GM12878 (cell line): ENCODE data around the gene NPL. TPM values are rescaled to one million over a fixed set of nuclear protein-coding genes. Genes with fewer than 3 reads are reported as not detected.

Experiments
- ATF7 ChIP-seq: fragments of 450-650 bp; IDR thresholded peaks from 2 replicates; pipeline ENCODE4 v1.6.1; 2016; ENCODE audit warnings: low read depth, mild to moderate bottlenecking
- EED ChIP-seq: sonication (generic); IDR thresholded peaks from 2 replicates; pipeline ENCODE4 v1.6.1; 2016; ENCODE audit warnings: antibody characterized with exemption, low read depth
- EP300 ChIP-seq, 2 experiments: fragments of 150-350 bp in 1 of 2; IDR thresholded peaks; 2 replicates each; pipeline ENCODE4 v1.6.1; 2011 to 2012; ENCODE audit warnings: low read depth in 2 of 2, low read length in 2 of 2, borderline replicate concordance in 1 of 2, improper control_type of control experiment in 1 of 2, inconsistent platforms in 1 of 2; ENCODE audit not compliant: control insufficient read depth in 1 of 2
- MTA3 ChIP-seq: IDR thresholded peaks from 2 replicates; pipeline ENCODE4 v1.6.1; 2012; ENCODE audit warnings: low read length, inconsistent platforms, borderline replicate concordance
- NFYB ChIP-seq: IDR thresholded peaks from 2 replicates; pipeline ENCODE4 v1.6.1; 2011; ENCODE audit warnings: low read depth, mild to moderate bottlenecking, low read length, improper control_type of control experiment, moderate library complexity; ENCODE audit not compliant: insufficient read depth
- PRDM15 ChIP-seq: fragments of 450-650 bp; formaldehyde crosslinking; IDR thresholded peaks from 2 replicates; pipeline ENCODE4 v1.4.0; 2020; ENCODE audit warnings: mild to moderate bottlenecking, moderate library complexity
- REST ChIP-seq: IDR thresholded peaks from 2 replicates; pipeline ENCODE4 v1.6.1; 2012; ENCODE audit warnings: mild to moderate bottlenecking, low read depth, low read length
- RUNX3 ChIP-seq: IDR thresholded peaks from 2 replicates; pipeline ENCODE4 v1.6.1; 2012; ENCODE audit warnings: low read length, inconsistent platforms
- ZBED1 ChIP-seq: IDR thresholded peaks from 2 replicates; pipeline ENCODE4 v1.6.1; 2016; ENCODE audit warnings: borderline replicate concordance
- polyA plus RNA-seq, 11 experiments: library from polyadenylated mRNA; depleted of rRNA in 4 of 11; unstranded in 6 of 11; stranded (reverse) in 5 of 11; fragments of >200 nt; fragmentation: Nextera tagmentation in 4 of 11; fragmentation: Illumina TruSeq in 1 of 11; extraction: Ambion mirVana in 4 of 11; extraction: Trizol in 1 of 11; gene quantifications; 1 replicate in 1 of 11; 2 replicates in 10 of 11; pipeline versions ENCODE4 v1.2.1 to v1.2.3, GENCODE V29; 2011 to 2016; ENCODE audit warnings: inconsistent platforms in 2 of 11, missing spikeins in 2 of 11, low read depth in 1 of 11
- total RNA-seq, 4 experiments: library from RNA; depleted of rRNA in 3 of 4; stranded (reverse); fragments of >200 nt in 3 of 4; fragmentation: Illumina TruSeq in 1 of 4; extraction: Trizol in 1 of 4; gene quantifications; 2 replicates each; pipeline versions ENCODE4 v1.2.1 to v1.2.3, GENCODE V29; 2013 to 2021
- TF ChIP-seq, protein P1 (sequence below): fragments of 150-350 bp; IDR thresholded peaks from 2 replicates; pipeline ENCODE4 v1.6.1; 2016; ENCODE audit warnings: low read depth, low read length
- TF ChIP-seq, protein P2 (sequence below): fragments of 150-350 bp; IDR thresholded peaks from 2 replicates; pipeline ENCODE4 v1.6.1; 2014; ENCODE audit warnings: mild to moderate bottlenecking, low read depth, low read length

NPL gene
- total and polyA plus RNA-seq, 10 of the 15 experiments (the other 5 are each of a cell fraction or from before 2014, with no cell fraction given): 5.3 to 19.2 (median 10.0) TPM

DNA sequence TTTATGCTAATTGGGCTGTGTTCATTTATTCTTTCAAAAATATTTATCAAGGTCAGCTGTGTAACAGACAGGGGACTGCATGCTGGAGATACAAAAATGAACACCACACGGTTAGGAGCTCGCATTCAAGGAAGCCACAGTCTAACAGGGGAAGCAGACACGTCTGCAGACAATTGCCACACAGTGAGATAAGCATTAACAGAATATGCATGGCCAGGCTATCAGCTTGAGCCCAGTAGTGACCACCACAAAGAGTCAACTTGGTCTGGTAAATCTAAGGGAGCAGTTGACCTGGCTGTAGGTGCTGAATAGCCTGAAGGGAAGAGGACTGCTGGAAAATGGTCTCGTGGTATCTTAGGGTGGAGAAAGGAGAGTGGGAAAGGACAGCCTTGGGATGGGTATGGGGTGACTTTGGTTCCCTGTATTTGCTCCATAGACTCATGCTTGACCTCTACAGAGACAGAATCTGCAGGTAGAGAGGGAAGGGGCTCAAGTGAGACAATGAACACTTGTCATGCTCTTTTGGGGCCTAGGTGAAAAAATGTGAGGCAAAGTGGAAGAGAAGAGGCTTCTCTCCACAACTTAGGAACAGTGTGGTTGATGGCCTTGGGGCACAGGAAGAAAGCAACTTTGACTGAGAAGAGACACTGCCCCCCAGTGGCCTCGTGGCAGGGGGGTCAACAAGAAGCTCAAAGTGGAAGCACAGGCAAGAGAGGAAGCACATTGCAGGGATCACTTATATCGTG is 7.6 kb upstream of the NPL start (continued):
- no peak for TF ChIP-seq PRDM15 (CRISPR knock-in tag)
- TF ChIP-seq ATF7: no peak
- TF ChIP-seq, protein P1, sequence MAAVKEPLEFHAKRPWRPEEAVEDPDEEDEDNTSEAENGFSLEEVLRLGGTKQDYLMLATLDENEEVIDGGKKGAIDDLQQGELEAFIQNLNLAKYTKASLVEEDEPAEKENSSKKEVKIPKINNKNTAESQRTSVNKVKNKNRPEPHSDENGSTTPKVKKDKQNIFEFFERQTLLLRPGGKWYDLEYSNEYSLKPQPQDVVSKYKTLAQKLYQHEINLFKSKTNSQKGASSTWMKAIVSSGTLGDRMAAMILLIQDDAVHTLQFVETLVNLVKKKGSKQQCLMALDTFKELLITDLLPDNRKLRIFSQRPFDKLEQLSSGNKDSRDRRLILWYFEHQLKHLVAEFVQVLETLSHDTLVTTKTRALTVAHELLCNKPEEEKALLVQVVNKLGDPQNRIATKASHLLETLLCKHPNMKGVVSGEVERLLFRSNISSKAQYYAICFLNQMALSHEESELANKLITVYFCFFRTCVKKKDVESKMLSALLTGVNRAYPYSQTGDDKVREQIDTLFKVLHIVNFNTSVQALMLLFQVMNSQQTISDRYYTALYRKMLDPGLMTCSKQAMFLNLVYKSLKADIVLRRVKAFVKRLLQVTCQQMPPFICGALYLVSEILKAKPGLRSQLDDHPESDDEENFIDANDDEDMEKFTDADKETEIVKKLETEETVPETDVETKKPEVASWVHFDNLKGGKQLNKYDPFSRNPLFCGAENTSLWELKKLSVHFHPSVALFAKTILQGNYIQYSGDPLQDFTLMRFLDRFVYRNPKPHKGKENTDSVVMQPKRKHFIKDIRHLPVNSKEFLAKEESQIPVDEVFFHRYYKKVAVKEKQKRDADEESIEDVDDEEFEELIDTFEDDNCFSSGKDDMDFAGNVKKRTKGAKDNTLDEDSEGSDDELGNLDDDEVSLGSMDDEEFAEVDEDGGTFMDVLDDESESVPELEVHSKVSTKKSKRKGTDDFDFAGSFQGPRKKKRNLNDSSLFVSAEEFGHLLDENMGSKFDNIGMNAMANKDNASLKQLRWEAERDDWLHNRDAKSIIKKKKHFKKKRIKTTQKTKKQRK: no peak
- peak; percentile 69 for TF ChIP-seq RUNX3
- TF ChIP-seq, protein P2, sequence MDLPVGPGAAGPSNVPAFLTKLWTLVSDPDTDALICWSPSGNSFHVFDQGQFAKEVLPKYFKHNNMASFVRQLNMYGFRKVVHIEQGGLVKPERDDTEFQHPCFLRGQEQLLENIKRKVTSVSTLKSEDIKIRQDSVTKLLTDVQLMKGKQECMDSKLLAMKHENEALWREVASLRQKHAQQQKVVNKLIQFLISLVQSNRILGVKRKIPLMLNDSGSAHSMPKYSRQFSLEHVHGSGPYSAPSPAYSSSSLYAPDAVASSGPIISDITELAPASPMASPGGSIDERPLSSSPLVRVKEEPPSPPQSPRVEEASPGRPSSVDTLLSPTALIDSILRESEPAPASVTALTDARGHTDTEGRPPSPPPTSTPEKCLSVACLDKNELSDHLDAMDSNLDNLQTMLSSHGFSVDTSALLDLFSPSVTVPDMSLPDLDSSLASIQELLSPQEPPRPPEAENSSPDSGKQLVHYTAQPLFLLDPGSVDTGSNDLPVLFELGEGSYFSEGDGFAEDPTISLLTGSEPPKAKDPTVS: no peak
- peak; percentile 63 for TF ChIP-seq EED
- TF ChIP-seq NFYB: no peak
- no peak for TF ChIP-seq EP300 (IDR thresholded peaks at IDR 0.05; ENCODE audit: borderline replicate concordance in 1 of 2, control insufficient read depth in 1 of 2, low read depth in 2 of 2, low read length in 2 of 2)
- TF ChIP-seq REST: no peak
- no peak for TF ChIP-seq ZBED1
- no peak for TF ChIP-seq MTA3
